ENCODE results near the gene KCNN3.

KCNN3 gene

DNA sequence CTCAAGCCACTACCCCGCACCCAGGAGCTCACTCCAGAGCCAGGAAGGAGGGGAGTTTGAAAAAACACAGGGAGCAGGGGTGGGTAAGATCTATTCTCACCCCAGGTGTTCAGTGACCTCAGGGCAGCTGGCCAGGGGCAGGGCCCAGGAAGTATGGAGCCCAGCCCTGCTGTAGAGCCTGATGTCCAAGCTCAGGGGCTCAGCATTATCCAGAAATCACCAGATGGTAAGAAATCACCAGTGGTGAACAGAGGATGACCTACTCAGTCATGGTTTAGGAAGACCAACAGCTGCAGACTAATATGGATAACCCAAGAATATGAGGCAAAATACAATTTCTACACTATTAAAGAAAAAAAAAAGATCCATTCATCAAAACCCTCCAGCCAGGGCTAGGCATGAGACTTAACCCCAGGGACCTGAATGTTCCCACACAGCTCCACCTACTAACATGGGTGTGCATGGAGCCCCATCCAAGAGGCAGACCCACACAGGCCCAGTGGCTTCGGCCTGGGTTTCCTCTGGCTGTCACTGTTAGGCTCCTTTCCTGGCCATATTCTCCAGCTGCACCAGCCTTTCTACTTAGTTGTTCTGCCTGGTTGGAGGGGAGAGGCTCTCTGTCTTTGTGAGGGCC, 67.6 kb downstream of the KCNN3 start:
- Histone ChIP-seq H3K4me1 (ENCODE audit: control insufficient read depth, insufficient read depth, low read length) (peaks cover 11% of the 10 kb centered on the region), H3K36me3 (ENCODE audit: control insufficient read depth in 2 of 2, insufficient read depth in 2 of 2, low read length in 2 of 2) (no peaks in the 10 kb centered on the region), H3K27me3 (ENCODE audit: control insufficient read depth in 1 of 2, insufficient read depth in 2 of 2, low read length in 2 of 2) (peaks cover 0 to 9% of the 10 kb centered on the region in 2 donors), H3K9ac (ENCODE audit: low read length in 2 of 2) (no peak overlapping the region), H3K4me3 (ENCODE audit: low read length in 2 of 2) (no peak overlapping the region), H3K9me3 (ENCODE audit: control insufficient read depth in 2 of 2, low read length in 2 of 2) (no peaks in the 10 kb centered on the region), H3K27ac (ENCODE audit: low read length) (no peak overlapping the region)

DNA sequence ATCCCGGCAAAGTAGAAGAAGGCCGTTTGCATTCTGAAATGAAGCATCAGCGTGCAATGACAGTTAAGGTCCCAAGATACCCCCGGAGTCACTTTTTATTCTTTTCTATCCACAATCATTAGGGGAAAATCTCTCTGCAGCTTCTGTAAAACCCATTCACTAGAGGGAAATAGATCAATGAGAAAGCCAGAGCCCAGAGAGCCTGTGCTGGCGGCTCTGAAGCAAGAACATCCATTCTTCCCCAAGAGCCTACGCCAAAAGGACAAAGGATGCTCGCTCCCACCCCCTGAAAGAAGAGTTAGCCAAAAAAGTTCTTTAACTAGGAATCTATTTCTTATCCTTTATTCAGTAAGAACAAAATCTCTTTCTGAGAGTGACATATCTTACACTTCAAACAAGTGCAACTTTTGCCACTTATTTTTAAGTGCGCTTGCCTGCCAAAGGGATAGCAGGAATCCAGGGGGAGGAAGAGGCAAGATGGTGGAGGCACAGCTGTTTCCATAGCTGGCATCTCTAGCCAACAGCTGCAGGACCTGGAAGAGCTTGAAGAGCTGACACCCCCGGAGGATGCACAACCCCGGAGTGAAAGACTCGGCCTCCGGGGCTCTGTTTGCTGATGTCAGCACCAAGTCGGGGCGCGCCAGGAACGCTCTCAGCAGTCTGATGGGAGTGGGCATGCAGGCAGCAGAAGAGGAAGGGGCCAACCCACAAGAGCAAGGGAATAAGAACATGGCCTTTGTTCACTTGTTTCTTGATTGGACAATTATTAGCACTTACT, 68.7 kb downstream of the KCNN3 start:
- peaks cover 11% of the 10 kb centered on the region for H3K4me1 ChIP-seq (ENCODE audit: control insufficient read depth, insufficient read depth, low read length)
- H3K27ac ChIP-seq (ENCODE audit: low read length): no peak overlapping the region
- no peak overlapping the region for H3K9ac ChIP-seq (ENCODE audit: low read length in 2 of 2)
- H3K4me3 ChIP-seq (ENCODE audit: low read length in 2 of 2): no peak overlapping the region
- no peaks in the 10 kb centered on the region for H3K36me3 ChIP-seq (ENCODE audit: control insufficient read depth in 2 of 2, insufficient read depth in 2 of 2, low read length in 2 of 2)
- H3K27me3 ChIP-seq (ENCODE audit: control insufficient read depth in 1 of 2, insufficient read depth in 2 of 2, low read length in 2 of 2): peaks cover 0 to 9% of the 10 kb centered on the region in 2 donors
- no peaks in the 10 kb centered on the region for H3K9me3 ChIP-seq (ENCODE audit: control insufficient read depth in 2 of 2, low read length in 2 of 2)

DNA sequence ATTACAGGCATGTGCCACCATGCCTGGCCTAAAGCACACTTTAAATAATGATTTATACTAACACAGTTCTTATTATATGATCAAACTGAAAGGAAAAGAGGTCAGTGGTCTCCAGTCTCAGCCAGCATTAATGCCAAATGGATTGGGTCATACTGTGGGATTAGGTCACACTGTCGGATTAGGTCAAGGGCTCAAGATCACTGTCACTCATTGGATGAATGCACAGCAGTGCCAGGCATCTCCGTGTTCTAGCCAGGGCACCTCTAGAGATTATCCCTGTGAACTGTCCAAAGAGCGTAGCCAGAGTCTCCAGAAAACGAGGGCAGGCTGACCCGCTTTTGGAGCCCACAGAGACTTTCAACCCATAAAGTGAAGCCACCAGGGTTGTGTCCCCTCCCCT, 70.9 kb downstream of the KCNN3 start:
- no peaks in the 10 kb centered on the region for H3K36me3 ChIP-seq (ENCODE audit: control insufficient read depth in 2 of 2, insufficient read depth in 2 of 2, low read length in 2 of 2)
- H3K9ac ChIP-seq (ENCODE audit: low read length in 2 of 2): no peak overlapping the region
- H3K27ac ChIP-seq (ENCODE audit: low read length): no peak overlapping the region
- peaks cover 0 to 4% of the 10 kb centered on the region in 2 donors for H3K27me3 ChIP-seq (ENCODE audit: control insufficient read depth in 1 of 2, insufficient read depth in 2 of 2, low read length in 2 of 2)
- H3K9me3 ChIP-seq (ENCODE audit: control insufficient read depth in 2 of 2, low read length in 2 of 2): no peaks in the 10 kb centered on the region
- peaks cover 11% of the 10 kb centered on the region for H3K4me1 ChIP-seq (ENCODE audit: control insufficient read depth, insufficient read depth, low read length)
- no peak overlapping the region for H3K4me3 ChIP-seq (ENCODE audit: low read length in 2 of 2)

- no peaks in the 10 kb centered on the region for H3K36me3 ChIP-seq (ENCODE audit: control insufficient read depth in 2 of 2, insufficient read depth in 2 of 2, low read length in 2 of 2)
- H3K27me3 ChIP-seq (ENCODE audit: control insufficient read depth in 1 of 2, insufficient read depth in 2 of 2, low read length in 2 of 2): peaks cover 0 to 4% of the 10 kb centered on the region in 2 donors
- H3K4me3 ChIP-seq (ENCODE audit: low read length in 2 of 2): no peak overlapping the region
- no peak overlapping the region for H3K27ac ChIP-seq (ENCODE audit: low read length)
- peaks cover 8% of the 10 kb centered on the region for H3K4me1 ChIP-seq (ENCODE audit: control insufficient read depth, insufficient read depth, low read length)
- no peaks in the 10 kb centered on the region for H3K9me3 ChIP-seq (ENCODE audit: control insufficient read depth in 2 of 2, low read length in 2 of 2)
- H3K9ac ChIP-seq (ENCODE audit: low read length in 2 of 2): no peak overlapping the region
These were observed 71.4 kb downstream of the KCNN3 start for GRCh38 chr1:154798645-154799044.

GRCh38 chr1:154797175-154797574, 72.9 kb downstream of the KCNN3 start:
- no peak overlapping the region for H3K27ac ChIP-seq (ENCODE audit: low read length)

GRCh38 chr1:154796303-154796892, 73.7 kb downstream of the KCNN3 start:
- no peak overlapping the region for H3K9ac ChIP-seq (ENCODE audit: low read length in 2 of 2)
- no peaks in the 10 kb centered on the region for H3K9me3 ChIP-seq (ENCODE audit: control insufficient read depth in 2 of 2, low read length in 2 of 2)
- H3K4me1 ChIP-seq (ENCODE audit: control insufficient read depth, insufficient read depth, low read length): peaks cover 11% of the 10 kb centered on the region
- no peak overlapping the region for H3K27ac ChIP-seq (ENCODE audit: low read length)
- peaks cover 0 to 2% of the 10 kb centered on the region in 2 donors for H3K27me3 ChIP-seq (ENCODE audit: control insufficient read depth in 1 of 2, insufficient read depth in 2 of 2, low read length in 2 of 2)
- no peaks in the 10 kb centered on the region for H3K36me3 ChIP-seq (ENCODE audit: control insufficient read depth in 2 of 2, insufficient read depth in 2 of 2, low read length in 2 of 2)
- no peak overlapping the region for H3K4me3 ChIP-seq (ENCODE audit: low read length in 2 of 2)

More at GRCh38 chr1:154797175-154797574, 72.9 kb downstream of the KCNN3 start:
- Histone ChIP-seq H3K9ac (ENCODE audit: low read length in 2 of 2) (no peak overlapping the region), H3K9me3 (ENCODE audit: control insufficient read depth in 2 of 2, low read length in 2 of 2) (no peaks in the 10 kb centered on the region), H3K4me3 (ENCODE audit: low read length in 2 of 2) (no peak overlapping the region), H3K4me1 (ENCODE audit: control insufficient read depth, insufficient read depth, low read length) (peaks cover 5% of the 10 kb centered on the region), H3K36me3 (ENCODE audit: control insufficient read depth in 2 of 2, insufficient read depth in 2 of 2, low read length in 2 of 2) (no peaks in the 10 kb centered on the region), H3K27me3 (ENCODE audit: control insufficient read depth in 1 of 2, insufficient read depth in 2 of 2, low read length in 2 of 2) (peaks cover 0 to 2% of the 10 kb centered on the region in 2 donors)

DNA sequence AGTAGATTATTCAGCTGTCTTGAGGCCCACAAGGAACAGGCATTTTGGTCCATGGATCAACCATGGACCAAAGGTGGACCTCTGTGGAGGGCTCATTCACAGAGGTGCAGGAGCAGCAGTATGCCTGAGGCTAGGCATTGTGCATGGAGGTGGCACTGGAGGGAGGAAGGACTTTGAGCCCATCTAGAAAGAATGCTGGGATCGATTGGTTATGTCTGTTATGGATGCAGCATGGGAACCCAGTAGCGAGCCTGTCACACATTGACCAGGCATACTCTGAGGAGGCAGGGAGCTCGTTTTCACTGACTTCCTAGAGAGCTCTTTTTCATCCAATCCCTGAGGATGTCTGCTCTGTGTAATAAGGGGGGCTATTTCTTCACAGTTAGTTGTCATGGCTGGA, 75.5 kb downstream of the KCNN3 start:
- Histone ChIP-seq H3K27me3 (ENCODE audit: control insufficient read depth in 1 of 2, insufficient read depth in 2 of 2, low read length in 2 of 2) (no peaks in the 10 kb centered on the region), H3K4me3 (ENCODE audit: low read length in 2 of 2) (no peak overlapping the region), H3K9me3 (ENCODE audit: control insufficient read depth in 2 of 2, low read length in 2 of 2) (no peaks in the 10 kb centered on the region), H3K4me1 (ENCODE audit: control insufficient read depth, insufficient read depth, low read length) (peaks cover 12% of the 10 kb centered on the region), H3K27ac (ENCODE audit: low read length) (no peak overlapping the region), H3K36me3 (ENCODE audit: control insufficient read depth in 2 of 2, insufficient read depth in 2 of 2, low read length in 2 of 2) (no peaks in the 10 kb centered on the region), H3K9ac (ENCODE audit: low read length in 2 of 2) (no peak overlapping the region)

DNA sequence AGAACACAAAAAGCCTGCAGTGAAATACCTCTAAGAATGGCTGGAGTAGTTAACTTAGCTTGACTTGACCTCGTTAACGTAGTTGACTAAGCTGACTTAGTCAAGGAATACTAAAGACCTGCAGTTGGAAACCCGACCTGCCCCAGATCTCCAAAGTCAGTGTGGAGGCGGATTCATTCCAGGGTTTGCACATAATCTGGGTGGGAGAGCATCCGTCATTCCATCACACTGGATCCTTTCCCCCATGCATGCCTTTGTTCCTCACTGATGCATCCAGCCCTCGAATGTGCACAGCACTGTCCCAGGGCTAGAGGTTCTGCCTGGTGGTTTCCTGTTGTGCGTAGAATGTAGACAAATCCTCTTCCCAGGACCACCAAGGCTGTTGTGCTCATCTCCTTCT, 76.4 kb downstream of the KCNN3 start:
- no peaks in the 10 kb centered on the region for H3K9me3 ChIP-seq (ENCODE audit: control insufficient read depth in 2 of 2, low read length in 2 of 2)
- no peak overlapping the region for H3K4me3 ChIP-seq (ENCODE audit: low read length in 2 of 2)
- H3K27me3 ChIP-seq (ENCODE audit: control insufficient read depth in 1 of 2, insufficient read depth in 2 of 2, low read length in 2 of 2): no peaks in the 10 kb centered on the region
- H3K4me1 ChIP-seq (ENCODE audit: control insufficient read depth, insufficient read depth, low read length): peaks cover 7% of the 10 kb centered on the region
- no peak overlapping the region for H3K27ac ChIP-seq (ENCODE audit: low read length)
- no peaks in the 10 kb centered on the region for H3K36me3 ChIP-seq (ENCODE audit: control insufficient read depth in 2 of 2, insufficient read depth in 2 of 2, low read length in 2 of 2)
- no peak overlapping the region for H3K9ac ChIP-seq (ENCODE audit: low read length in 2 of 2)

DNA sequence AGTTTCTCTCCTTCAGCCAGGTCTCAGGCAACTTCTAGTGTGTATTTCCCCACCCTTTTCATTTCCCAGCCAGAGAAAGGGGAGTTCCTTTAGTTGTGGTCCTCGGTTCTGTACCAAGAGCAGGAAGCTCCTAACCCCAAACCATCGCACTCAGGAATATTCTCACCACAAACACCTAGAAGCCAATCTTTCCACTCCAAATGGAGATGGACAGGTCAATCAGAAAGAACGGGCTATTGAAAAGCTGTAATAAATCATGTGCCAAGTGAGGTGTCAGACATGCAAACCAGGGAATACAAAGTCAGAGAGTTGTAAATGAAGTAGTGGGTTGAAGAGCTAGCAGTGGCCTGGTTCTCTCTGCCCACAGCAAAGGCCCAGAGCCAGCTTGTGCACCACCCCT, 77.2 kb downstream of the KCNN3 start:
- Histone ChIP-seq H3K4me1 (ENCODE audit: control insufficient read depth, insufficient read depth, low read length) (peaks cover 7% of the 10 kb centered on the region), H3K9me3 (ENCODE audit: control insufficient read depth in 2 of 2, low read length in 2 of 2) (no peaks in the 10 kb centered on the region), H3K4me3 (ENCODE audit: low read length in 2 of 2) (no peak overlapping the region), H3K36me3 (ENCODE audit: control insufficient read depth in 2 of 2, insufficient read depth in 2 of 2, low read length in 2 of 2) (no peaks in the 10 kb centered on the region), H3K27me3 (ENCODE audit: control insufficient read depth in 1 of 2, insufficient read depth in 2 of 2, low read length in 2 of 2) (no peaks in the 10 kb centered on the region), H3K27ac (ENCODE audit: low read length) (no peak overlapping the region), H3K9ac (ENCODE audit: low read length in 2 of 2) (no peak overlapping the region)

DNA sequence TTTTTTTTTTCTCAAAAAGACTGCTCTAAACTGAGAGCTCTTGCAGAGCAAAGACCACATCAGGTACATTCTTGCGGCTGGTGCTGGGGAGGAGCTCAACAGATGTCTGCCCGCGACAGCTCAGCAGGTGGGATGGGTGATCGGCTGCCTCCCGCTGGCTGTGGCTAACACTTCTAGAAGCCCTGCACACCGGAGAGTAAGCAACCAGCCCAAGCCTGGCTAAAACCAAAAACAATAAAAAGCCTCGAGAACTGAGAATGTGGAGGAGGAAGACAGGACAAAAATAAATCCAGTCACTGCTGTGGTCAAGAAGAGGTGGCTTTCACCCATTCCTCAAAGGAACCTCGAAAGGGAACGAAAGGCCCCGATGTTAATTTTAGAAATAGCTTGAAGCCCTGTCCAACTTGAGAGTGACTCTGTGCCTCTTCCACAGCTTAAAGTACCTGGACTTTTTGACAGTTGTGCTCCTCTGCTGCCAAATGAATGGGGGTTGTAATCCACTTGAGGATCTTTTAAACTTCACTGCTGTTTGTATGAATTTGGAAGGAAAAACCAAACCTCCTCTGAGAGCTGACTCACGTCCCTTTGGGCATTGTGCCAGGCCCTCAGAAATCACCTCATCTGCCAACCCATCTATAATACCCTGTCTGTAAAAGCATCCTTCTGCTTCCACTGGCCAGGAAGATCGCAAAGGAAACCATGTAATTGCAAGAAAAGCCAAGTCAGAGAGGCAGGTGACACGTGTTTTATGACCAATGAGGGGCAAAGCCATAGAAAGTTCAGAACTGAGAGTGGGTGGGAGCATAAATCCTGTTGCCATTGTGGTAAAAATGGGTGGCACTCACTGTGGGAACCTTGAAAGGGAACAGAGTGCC, 78.6 kb downstream of the KCNN3 start:
- Histone ChIP-seq H3K36me3 (ENCODE audit: control insufficient read depth in 2 of 2, insufficient read depth in 2 of 2, low read length in 2 of 2) (no peaks in the 10 kb centered on the region), H3K9ac (ENCODE audit: low read length in 2 of 2) (no peak overlapping the region), H3K4me1 (ENCODE audit: control insufficient read depth, insufficient read depth, low read length) (peaks cover 7% of the 10 kb centered on the region), H3K27ac (ENCODE audit: low read length) (no peak overlapping the region), H3K27me3 (ENCODE audit: control insufficient read depth in 1 of 2, insufficient read depth in 2 of 2, low read length in 2 of 2) (no peaks in the 10 kb centered on the region), H3K9me3 (ENCODE audit: control insufficient read depth in 2 of 2, low read length in 2 of 2) (no peaks in the 10 kb centered on the region), H3K4me3 (ENCODE audit: low read length in 2 of 2) (no peak overlapping the region)

All from stomach smooth muscle (tissue), 2 donors.